Measurements from ENCODE around the gene SOD3.

The SOD3 gene

GRCh38 chr4:24805566-24805965 is 10.2 kb downstream of the SOD3 start:
- DNase-seq, result no peak

DNA sequence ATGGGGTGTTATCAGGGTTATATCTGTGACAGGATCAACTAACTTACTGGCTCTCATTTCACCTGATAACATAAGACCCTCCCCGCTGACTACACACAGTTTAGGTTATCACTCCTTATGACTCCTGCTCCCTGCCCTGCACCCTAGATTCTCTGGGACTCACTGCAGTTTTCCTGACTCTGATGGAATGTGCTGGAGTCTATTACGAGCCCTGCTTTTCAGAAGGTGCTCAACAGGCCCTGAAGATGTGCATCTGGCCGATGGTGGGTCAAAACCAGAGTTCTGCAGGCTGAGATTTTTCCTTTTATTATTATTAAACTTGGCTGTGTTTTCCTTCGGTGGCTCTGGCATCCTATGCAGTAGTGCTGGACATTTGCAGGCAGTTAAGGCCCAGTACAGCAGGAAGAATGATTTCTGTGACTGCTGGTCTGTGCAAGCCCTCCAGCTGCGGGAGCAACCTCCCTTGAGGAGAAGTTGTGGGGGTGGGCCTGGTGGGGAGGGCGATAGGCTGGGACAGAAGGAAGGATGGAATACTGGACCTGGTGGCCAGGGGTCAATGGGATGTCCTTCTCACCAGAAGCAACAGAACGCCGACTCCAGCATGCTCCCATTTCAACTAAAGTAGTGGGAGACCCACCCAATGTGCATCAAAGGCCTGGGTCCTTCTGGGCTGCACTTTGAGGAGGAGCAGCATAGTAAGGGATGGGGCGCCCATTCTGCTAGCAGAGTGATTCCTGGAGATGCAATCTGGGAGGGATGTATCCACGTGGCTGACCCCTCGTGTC is 11.0 kb downstream of the SOD3 start:
- DNase-seq, result no peak

DNA sequence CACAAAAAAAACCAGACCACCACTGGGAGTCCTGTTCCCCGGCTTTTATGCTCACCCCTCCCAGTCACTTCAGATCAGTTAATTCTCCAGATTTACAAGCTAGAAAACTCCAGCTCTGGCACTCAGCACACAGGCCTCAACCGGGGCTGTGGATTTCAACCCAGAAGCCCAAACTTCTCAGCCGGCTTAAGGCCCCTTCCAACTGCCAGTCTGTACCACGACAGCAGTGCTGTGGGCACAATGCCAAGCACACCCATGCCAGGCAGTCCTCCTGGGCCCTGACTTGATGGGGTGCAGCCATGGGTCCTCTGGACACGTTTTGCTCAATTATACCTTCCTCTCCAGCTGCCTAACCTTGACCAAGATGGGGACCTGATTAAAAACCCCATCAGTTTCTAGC is 12.2 kb downstream of the SOD3 start:
- DNase-seq, result no peak

- no peak for DNase-seq
These were observed 12.9 kb downstream of the SOD3 start for GRCh38 chr4:24808261-24808660.

- DNase-seq, result no peak
These were observed 13.6 kb downstream of the SOD3 start for GRCh38 chr4:24808955-24809354.

GRCh38 chr4:24809376-24809775 is 14.0 kb downstream of the SOD3 start:
- no peak for DNase-seq

DNA sequence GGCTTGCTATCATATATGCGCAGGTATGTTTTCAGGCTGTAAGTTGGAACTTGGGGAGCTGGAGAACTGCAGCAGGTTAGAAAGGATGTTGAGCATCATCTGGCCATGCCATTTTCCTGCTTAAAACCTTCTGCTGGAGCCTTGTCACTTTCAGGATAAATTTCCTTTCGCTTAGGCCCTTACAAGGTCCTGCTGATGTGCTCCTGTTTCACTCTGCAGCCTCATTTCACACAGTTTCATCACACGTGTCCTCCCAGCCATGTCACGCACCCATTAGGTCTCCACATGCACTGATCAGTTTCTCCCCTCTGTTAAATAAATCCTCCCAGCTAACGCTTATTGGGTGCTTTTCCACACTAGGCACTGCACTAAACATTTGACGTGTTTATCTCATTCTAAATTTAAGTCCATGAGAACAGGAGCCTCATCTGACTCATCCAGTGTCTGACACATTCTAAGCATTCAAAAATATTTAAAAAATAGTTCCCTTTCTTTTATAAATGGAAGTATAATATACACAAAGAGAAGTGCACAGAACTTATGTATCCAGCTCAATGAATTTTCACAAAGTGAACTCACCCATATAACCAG is 14.5 kb downstream of the SOD3 start:
- no peak for DNase-seq

GRCh38 chr4:24810871-24811631 is 15.7 kb downstream of the SOD3 start:
- no peak for DNase-seq

DNA sequence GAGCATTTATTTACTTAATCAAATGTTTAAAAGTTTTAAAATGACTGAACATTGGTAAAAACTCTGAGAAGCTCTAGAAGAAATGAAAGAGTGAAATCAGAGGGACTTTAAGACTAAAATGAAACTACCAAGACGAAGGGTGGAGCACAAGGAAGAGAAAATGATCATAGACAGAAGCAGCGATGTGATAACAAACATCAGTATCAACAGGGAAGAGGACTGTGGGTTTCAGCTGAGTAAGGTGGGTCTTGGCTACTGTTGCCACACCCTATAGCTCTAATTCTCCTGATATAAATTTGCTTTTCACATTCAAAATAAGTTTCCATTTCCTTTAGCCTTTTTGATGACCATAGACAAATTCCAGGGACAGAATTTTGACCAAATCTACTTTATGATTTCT is 18.4 kb downstream of the SOD3 start:
- DNase-seq, result no peak

GRCh38 chr4:24816797-24817196 is 21.4 kb downstream of the SOD3 start:
- peak; percentile 27 for DNase-seq

GRCh38 chr4:24820541-24820940 is 25.2 kb downstream of the SOD3 start:
- DNase-seq, result no peak

GRCh38 chr4:24824720-24825119 is 29.3 kb downstream of the SOD3 start:
- no peak for DNase-seq

GRCh38 chr4:24831637-24832036 is 36.3 kb downstream of the SOD3 start:
- no peak for DNase-seq

- no peak for DNase-seq
These were observed 40.3 kb downstream of the SOD3 start for GRCh38 chr4:24835696-24836095.

DNA sequence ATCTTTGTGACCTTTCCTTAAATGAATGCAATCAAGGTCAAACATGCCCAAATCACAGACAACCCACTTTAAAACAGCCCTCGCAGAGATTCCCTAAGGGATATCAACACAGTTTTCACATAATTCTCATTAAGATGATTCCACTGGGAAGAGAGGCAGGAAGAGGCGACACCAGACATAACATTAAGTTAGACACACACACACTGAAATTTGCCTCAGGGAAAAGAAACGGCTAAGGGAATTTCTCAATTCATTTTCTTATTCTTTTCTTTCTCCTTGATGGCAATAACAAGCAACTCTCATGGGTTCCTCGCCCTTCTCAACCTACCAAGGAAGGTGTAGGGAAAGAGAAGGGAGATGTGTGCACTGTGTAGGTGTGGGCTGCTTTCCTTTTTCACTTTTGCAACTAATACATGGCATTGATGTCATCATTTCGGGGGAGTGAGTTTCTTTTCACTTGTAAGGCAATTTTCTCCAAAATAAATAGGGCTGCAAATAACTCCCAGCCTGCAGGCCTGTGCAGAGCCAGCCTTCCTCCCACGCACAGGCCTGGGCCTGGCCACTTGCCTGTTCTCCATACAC is 41.4 kb downstream of the SOD3 start:
- DNase-seq, result no peak

GRCh38 chr4:24837336-24837735 is 42.0 kb downstream of the SOD3 start:
- no peak for DNase-seq

- DNase-seq, result no peak
These were observed 42.4 kb downstream of the SOD3 start for GRCh38 chr4:24837781-24838180.

GRCh38 chr4:24840362-24840761 is 45.0 kb downstream of the SOD3 start:
- no peak for DNase-seq

DNA sequence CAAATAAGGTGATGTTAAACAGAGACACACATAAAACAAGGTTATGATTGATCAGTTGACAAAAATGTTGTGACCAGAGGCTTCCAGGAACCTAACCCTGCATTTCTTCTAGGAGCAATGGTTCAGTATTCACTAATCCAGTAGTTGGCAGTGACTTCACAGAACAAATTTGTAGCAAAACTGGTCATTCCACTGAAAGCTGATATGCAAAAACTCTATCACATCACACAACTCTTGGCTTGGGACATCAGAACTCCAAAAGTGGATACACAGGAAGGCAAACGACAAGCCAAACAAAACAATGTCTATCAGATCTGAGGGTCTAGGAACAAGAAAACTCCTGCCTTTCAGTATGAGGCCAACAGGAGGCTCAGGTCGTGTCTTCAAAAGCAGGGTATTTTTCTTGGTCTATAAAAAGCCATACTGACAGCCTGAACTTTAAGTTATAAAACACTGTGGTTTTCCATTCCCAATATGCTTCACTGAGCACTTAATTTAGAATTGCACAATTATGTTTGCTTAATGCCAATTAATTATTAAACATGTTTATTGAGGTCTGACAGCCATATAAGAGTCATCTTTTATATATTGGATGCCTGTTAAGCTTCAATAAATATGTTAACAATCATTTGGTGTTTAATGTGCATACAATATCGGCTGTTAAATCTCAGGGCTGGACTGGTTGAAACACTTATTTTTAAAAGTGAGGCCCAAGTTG is 45.6 kb downstream of the SOD3 start:
- DNase-seq, result no peak

DNA sequence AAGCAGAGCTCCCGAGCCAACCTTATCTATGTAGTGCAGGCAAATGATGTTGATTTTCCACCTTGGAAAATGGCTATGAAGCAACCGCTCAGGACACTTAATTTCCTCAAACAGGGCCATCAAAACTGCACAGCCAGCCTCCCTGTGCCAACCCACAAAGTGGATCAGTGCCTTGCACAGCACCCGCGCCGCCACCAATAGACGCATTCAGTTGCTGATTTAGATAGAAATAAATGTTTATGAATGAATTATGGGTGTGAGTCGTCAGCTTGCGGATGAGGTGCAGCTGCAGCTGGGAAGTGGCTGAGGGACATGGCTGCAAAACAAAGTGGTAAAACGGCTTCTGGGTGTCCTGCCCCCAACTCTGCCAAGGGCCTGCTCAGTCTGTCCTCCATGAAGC is 47.0 kb downstream of the SOD3 start:
- DNase-seq, result no peak

- no peak for DNase-seq
These were observed 47.7 kb downstream of the SOD3 start for GRCh38 chr4:24843096-24843495.

DNA sequence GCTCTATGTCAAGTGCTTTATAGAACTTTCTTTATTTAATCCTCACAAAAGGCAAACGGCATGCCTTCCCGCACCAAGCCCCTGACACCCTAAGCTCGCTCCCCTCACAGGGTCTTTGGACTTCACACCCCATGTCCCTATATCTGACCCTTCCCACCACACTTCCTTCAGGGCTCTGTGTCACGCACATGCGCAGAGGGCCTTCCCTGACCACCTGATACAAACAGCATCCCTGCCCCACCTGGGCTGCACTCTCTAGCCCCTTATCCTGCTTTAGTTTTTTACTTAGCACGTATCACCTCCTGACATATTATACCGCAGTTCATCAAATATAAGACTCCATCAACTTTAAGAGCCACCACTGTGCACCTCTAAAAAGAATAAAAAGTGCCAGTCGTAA is 49.8 kb downstream of the SOD3 start:
- no peak for DNase-seq

GRCh38 chr4:24845902-24846301 is 50.5 kb downstream of the SOD3 start:
- no peak for DNase-seq

Measured in midbrain (tissue), 1 donor.